ENCODE data around the gene TRIM74. TPM values are rescaled to one million over a fixed set of nuclear protein-coding genes. Genes with fewer than 3 reads are reported as not detected.
A peak's percentile ranks its signal among the peaks of the same experiment; 100 is the strongest.
"Not testable (repeated sequence)": the region's sequence is repeated elsewhere in the genome, so short reads cannot be mapped to it uniquely, and the experiment has no call there.

The TRIM74 gene
- total RNA-seq, 2 experiments from 2014 or later = 4.1 to 4.4 TPM

DNA sequence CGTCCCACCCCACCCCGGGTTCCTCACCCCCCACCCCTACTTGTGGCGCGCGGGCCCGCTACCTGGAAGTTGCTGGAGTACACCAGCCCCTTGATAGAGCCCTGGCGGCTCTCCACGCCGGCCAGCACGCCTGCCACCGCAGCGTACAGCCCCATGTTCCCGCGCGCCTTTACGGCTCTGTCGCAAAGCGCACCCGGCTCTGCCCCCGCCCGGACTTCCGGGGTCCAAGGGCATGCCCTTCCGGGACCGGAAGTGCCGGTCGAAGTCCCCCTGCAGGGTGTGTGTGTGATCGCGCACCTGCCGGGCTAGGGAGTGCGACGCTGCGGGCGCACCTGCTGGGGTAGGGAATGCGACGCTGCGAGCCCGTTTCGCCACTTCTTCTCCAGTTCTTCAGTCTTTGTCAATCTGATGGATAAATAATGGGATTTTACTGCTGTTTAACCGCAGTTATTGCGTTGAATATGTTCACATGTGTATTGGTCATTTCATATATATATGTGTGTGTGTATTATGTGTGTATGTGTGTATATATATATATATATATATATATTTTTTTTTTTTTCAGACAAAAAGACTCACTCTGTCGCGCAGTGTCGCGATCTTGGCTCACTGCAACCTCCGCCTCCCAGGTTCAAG is 14.6 kb downstream of the TRIM74 start:
- H3K36me3 Mint-ChIP-seq (ENCODE audit: low read depth); H3K9me3 Mint-ChIP-seq; CTCF ChIA-PET; POLR2A ChIA-PET; H3K4me1 Mint-ChIP-seq (ENCODE audit: low read depth); H3K27me3 ChIP-seq (ENCODE audit: control insufficient read depth in 1 of 2, insufficient read depth in 2 of 2, low read length in 2 of 2); H3K4me1 ChIP-seq (ENCODE audit: insufficient read depth, low read length); intact Hi-C loops (cut with DNase I, micrococcal nuclease); H3K27ac ChIP-seq (ENCODE audit: low read depth in 1 of 2, low read length in 2 of 2); H3K36me3 ChIP-seq (ENCODE audit: insufficient read depth, low read length); H3K27me3 Mint-ChIP-seq; H3K9me3 ChIP-seq (ENCODE audit: control insufficient read depth in 1 of 2, insufficient read depth in 1 of 2, low read length in 2 of 2): not testable (repeated sequence)
- H3K27ac Mint-ChIP-seq = peak overlapping the region; percentile 65
- DNase-seq (peak in 1 of 14 experiments; percentile 10), ATAC-seq (ENCODE audit: poor library complexity) (peak; percentile 85)
- peak overlapping the region; percentile 91 for H3K4me3 Mint-ChIP-seq
- H3K4me3 ChIP-seq (ENCODE audit: low read length) = peak overlapping the region; percentile 22

- H3K27ac Mint-ChIP-seq; intact Hi-C loops (cut with DNase I, micrococcal nuclease); H3K36me3 ChIP-seq (ENCODE audit: insufficient read depth, low read length); H3K27me3 Mint-ChIP-seq; H3K9me3 Mint-ChIP-seq; H3K4me1 Mint-ChIP-seq (ENCODE audit: low read depth); H3K36me3 Mint-ChIP-seq (ENCODE audit: low read depth); DNase-seq; H3K27ac ChIP-seq (ENCODE audit: low read depth in 1 of 2, low read length in 2 of 2); POLR2A ChIA-PET; H3K4me1 ChIP-seq (ENCODE audit: insufficient read depth, low read length); H3K4me3 Mint-ChIP-seq; H3K9me3 ChIP-seq (ENCODE audit: control insufficient read depth in 1 of 2, insufficient read depth in 1 of 2, low read length in 2 of 2); H3K27me3 ChIP-seq (ENCODE audit: control insufficient read depth in 1 of 2, insufficient read depth in 2 of 2, low read length in 2 of 2); CTCF ChIA-PET: not testable (repeated sequence)
- peak; percentile 50 for ATAC-seq (ENCODE audit: poor library complexity)
- peak overlapping the region; percentile 22 for H3K4me3 ChIP-seq (ENCODE audit: low read length)
Observed at GRCh38 chr7:72953901-72954562, 15.2 kb downstream of the TRIM74 start.

DNA sequence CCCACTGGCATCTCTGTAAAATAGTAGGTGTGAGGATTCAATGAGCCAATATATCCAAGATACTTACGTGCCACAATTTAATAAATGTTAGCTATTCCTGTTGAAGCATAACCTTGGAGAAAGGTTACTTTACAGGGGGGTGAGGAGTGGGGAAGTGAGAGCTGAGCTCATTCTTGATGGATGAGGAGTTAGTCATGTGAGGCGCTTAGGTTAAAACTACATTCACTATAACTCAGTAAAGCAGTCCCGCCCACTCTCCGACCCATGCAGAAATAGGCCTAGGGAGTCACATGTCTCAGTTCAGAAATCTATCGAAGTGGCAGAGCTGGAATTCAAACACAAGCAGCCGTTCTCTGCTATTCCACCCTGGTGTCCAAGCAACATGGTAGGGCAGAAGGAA is 18.8 kb downstream of the TRIM74 start:
- H3K4me1 ChIP-seq (ENCODE audit: insufficient read depth, low read length); H3K36me3 Mint-ChIP-seq (ENCODE audit: low read depth); H3K9me3 ChIP-seq (ENCODE audit: control insufficient read depth in 1 of 2, insufficient read depth in 1 of 2, low read length in 2 of 2); H3K27ac ChIP-seq (ENCODE audit: low read depth in 1 of 2, low read length in 2 of 2); H3K27me3 ChIP-seq (ENCODE audit: control insufficient read depth in 1 of 2, insufficient read depth in 2 of 2, low read length in 2 of 2); DNase-seq; POLR2A ChIA-PET; H3K4me3 Mint-ChIP-seq; H3K9me3 Mint-ChIP-seq; H3K4me1 Mint-ChIP-seq (ENCODE audit: low read depth); CTCF ChIA-PET; H3K27me3 Mint-ChIP-seq; H3K27ac Mint-ChIP-seq; intact Hi-C loops (cut with DNase I, micrococcal nuclease); ATAC-seq (ENCODE audit: poor library complexity); H3K4me3 ChIP-seq (ENCODE audit: low read length): not testable (repeated sequence)
- H3K36me3 ChIP-seq (ENCODE audit: insufficient read depth, low read length) = peaks cover 17% of the 10 kb centered on the region

- POLR2A ChIA-PET; H3K9me3 ChIP-seq (ENCODE audit: control insufficient read depth in 1 of 2, insufficient read depth in 1 of 2, low read length in 2 of 2); H3K9me3 Mint-ChIP-seq; DNase-seq; ATAC-seq (ENCODE audit: poor library complexity); intact Hi-C loops (cut with DNase I, micrococcal nuclease); H3K27me3 ChIP-seq (ENCODE audit: control insufficient read depth in 1 of 2, insufficient read depth in 2 of 2, low read length in 2 of 2); H3K4me3 ChIP-seq (ENCODE audit: low read length); CTCF ChIA-PET; H3K4me1 Mint-ChIP-seq (ENCODE audit: low read depth); H3K4me1 ChIP-seq (ENCODE audit: insufficient read depth, low read length); H3K27me3 Mint-ChIP-seq; H3K27ac ChIP-seq (ENCODE audit: low read depth in 1 of 2, low read length in 2 of 2); H3K36me3 Mint-ChIP-seq (ENCODE audit: low read depth); H3K27ac Mint-ChIP-seq: not testable (repeated sequence)
- H3K4me3 Mint-ChIP-seq = peak overlapping the region; percentile 34
- peaks cover 20% of the 10 kb centered on the region for H3K36me3 ChIP-seq (ENCODE audit: insufficient read depth, low read length)
Observed at GRCh38 chr7:72949686-72950085, 19.6 kb downstream of the TRIM74 start.

GRCh38 chr7:72949276-72949675 is 20.0 kb downstream of the TRIM74 start:
- H3K36me3 ChIP-seq (ENCODE audit: insufficient read depth, low read length) = peaks cover 20% of the 10 kb centered on the region
- ATAC-seq (ENCODE audit: poor library complexity); H3K27ac ChIP-seq (ENCODE audit: low read depth in 1 of 2, low read length in 2 of 2); H3K27ac Mint-ChIP-seq; H3K4me3 ChIP-seq (ENCODE audit: low read length); H3K36me3 Mint-ChIP-seq (ENCODE audit: low read depth); H3K4me1 Mint-ChIP-seq (ENCODE audit: low read depth); H3K27me3 Mint-ChIP-seq; CTCF ChIA-PET; H3K9me3 Mint-ChIP-seq; POLR2A ChIA-PET; intact Hi-C loops (cut with DNase I, micrococcal nuclease); H3K9me3 ChIP-seq (ENCODE audit: control insufficient read depth in 1 of 2, insufficient read depth in 1 of 2, low read length in 2 of 2); H3K4me3 Mint-ChIP-seq; DNase-seq; H3K27me3 ChIP-seq (ENCODE audit: control insufficient read depth in 1 of 2, insufficient read depth in 2 of 2, low read length in 2 of 2); H3K4me1 ChIP-seq (ENCODE audit: insufficient read depth, low read length): not testable (repeated sequence)

DNA sequence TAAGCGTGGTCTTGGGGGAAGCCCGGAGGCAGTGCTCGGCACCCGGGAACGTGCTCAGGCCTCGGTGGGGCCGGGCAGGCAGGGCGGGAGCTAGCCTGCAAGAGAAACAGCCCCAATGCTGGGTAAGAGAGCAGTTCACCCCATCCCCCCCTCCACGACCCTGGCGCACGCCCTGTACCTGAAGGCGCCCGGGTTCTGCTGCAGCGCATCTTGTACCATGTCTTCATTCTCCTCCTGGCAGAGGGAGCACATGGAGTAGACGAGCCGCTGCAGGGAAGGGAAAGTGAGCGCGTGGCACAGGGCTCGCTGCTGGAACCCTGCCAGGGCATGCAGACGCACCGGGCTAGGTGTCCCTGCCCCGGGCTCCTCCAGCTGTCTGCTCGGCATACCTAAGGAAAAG is 20.6 kb downstream of the TRIM74 start:
- CTCF ChIA-PET; intact Hi-C loops (cut with DNase I, micrococcal nuclease): not testable (repeated sequence)

GRCh38 chr7:72946130-72946745 is 23.0 kb downstream of the TRIM74 start:
- H3K4me3 Mint-ChIP-seq; H3K4me1 Mint-ChIP-seq (ENCODE audit: low read depth); POLR2A ChIA-PET; DNase-seq; H3K9me3 Mint-ChIP-seq; H3K4me3 ChIP-seq (ENCODE audit: low read length); ATAC-seq (ENCODE audit: poor library complexity); H3K4me1 ChIP-seq (ENCODE audit: insufficient read depth, low read length); intact Hi-C loops (cut with DNase I, micrococcal nuclease); CTCF ChIA-PET; H3K9me3 ChIP-seq (ENCODE audit: control insufficient read depth in 1 of 2, insufficient read depth in 1 of 2, low read length in 2 of 2); H3K27ac ChIP-seq (ENCODE audit: low read depth in 1 of 2, low read length in 2 of 2); H3K27me3 Mint-ChIP-seq; H3K27me3 ChIP-seq (ENCODE audit: control insufficient read depth in 1 of 2, insufficient read depth in 2 of 2, low read length in 2 of 2); H3K27ac Mint-ChIP-seq: not testable (repeated sequence)
- peaks cover 20% of the 10 kb centered on the region for H3K36me3 ChIP-seq (ENCODE audit: insufficient read depth, low read length)
- peaks cover 18% of the 10 kb centered on the region for H3K36me3 Mint-ChIP-seq (ENCODE audit: low read depth)

More for the DNA sequence above, 20.6 kb downstream of the TRIM74 start:
- H3K36me3 Mint-ChIP-seq (ENCODE audit: low read depth) = peaks cover 13% of the 10 kb centered on the region
- H3K27ac ChIP-seq (ENCODE audit: low read depth in 1 of 2, low read length in 2 of 2); H3K4me1 Mint-ChIP-seq (ENCODE audit: low read depth); H3K27me3 Mint-ChIP-seq; H3K4me1 ChIP-seq (ENCODE audit: insufficient read depth, low read length); H3K27ac Mint-ChIP-seq; ATAC-seq (ENCODE audit: poor library complexity); DNase-seq; H3K9me3 ChIP-seq (ENCODE audit: control insufficient read depth in 1 of 2, insufficient read depth in 1 of 2, low read length in 2 of 2); POLR2A ChIA-PET; H3K9me3 Mint-ChIP-seq; H3K27me3 ChIP-seq (ENCODE audit: control insufficient read depth in 1 of 2, insufficient read depth in 2 of 2, low read length in 2 of 2); H3K4me3 ChIP-seq (ENCODE audit: low read length); H3K4me3 Mint-ChIP-seq: not testable (repeated sequence)
- H3K36me3 ChIP-seq (ENCODE audit: insufficient read depth, low read length) = peaks cover 20% of the 10 kb centered on the region
